Renal cortical epithelial cell (primary cell): ENCODE data around the gene SPACA7. TPM values are rescaled to one million over a fixed set of nuclear protein-coding genes. Genes with fewer than 3 reads are reported as not detected.

Experiments
- DNase-seq: peaks from one replicate; pipeline ENCODE4 v3.0.0-alpha.2; 2011; ENCODE audit warnings: low read depth
- total RNA-seq: library from RNA; depleted of rRNA; stranded (reverse); fragments of >200 nt; gene quantifications from 2 replicates; pipeline ENCODE4 v1.2.3, GENCODE V29; 2014

SPACA7 gene
- total RNA-seq, 1 donor from 2014 or later = not detected

DNA sequence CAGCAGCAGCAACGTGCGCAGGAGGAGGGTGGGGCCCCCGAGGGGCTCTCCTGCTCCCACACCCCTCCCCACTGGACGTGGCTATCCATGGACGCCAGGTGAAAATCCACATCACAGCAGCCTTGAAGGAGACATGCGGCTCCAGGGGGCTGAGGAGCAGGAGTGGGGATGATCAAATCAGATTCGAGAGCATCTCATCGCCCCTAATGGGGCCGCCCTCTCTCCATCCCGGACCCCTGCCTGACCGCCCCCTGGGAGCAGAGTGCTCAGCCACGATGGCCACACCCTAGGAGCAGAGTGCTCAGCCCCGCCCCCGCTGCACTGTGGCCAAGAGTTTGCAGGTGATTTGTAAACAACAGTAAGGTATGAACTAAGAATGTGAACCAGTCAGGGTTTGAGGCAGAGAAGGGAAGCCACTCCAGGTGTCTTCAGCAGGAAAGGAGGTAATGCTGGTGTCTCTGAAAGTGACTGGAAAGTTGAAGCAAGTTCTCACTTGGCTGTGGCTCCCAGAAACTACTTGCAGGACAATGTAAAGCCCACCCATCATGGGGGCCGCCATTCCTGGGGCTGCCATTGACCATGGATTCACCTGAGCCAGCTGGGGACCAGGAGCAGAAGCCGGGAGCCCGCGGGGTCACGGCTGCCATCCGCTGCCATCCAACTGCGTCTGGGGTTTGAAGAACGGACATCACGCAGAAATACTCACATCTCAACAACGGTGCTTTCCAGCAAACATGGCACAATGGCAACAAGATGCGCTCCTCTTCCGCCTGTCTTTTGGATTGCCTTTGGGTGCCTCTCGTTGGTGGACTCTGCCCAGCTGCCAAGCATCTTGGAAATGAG is 71.8 kb downstream of the SPACA7 start:
- no peak for DNase-seq

DNA sequence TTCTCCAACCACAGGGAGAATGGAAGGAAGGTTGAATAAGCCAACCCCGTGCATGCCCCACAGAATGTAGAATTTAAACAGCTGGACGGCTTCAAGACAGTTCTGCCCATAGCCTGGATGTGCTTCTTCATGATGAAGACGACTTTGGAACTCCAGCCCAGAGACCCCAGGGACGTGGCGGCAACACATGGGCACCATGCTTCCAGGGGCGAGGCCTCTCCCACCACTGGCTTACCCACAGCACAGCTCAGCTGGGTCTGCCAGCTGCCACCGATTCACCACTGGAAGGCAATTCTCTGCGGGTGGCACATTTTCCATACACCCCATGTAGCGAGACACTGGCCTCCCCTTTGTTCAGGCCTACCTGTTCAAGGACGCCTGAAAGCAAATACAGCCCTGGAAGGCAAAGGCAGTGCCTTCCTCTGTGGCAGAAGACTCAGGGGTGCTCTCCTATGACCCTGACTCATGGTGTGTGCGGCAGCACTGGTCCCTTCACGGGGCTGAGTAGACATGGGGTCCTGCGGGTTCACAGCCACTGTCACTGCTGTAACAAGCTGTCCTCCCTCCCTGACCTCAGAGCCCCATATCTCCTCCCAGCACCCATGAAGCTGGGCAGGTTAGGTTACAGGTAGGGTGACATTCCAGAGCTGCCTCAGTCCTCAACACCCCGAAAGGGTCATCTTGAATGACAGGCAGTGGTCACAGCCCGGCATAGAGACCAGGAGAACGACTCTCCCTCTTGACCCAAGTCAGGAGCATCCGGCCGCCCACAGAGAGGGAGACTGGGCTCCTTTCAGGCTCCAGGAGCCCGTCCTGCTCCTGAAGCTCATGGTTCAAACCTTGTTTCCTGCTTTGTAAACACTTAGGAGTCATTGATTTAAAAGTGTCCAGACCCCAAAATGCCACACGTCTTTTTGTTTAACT is 72.7 kb downstream of the SPACA7 start:
- DNase-seq = no peak

DNA sequence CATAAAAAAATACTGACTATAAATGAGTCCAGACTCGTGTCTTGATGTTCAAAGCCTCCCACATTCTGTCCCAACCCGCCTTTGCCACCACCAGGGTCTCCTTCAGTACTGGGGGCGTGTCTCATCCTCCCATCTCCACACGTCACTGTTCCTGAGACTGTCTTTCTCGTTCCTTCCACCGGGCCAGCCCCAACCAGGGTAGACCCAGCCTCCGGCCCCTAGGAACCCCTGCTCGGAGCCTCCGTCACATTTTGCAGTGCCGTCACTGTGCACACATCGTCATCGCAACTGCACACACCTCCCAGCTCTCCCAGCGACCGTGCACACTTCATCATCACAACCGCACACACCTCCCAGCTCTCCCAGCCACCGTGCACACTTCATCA is 73.4 kb downstream of the SPACA7 start:
- DNase-seq = no peak

DNA sequence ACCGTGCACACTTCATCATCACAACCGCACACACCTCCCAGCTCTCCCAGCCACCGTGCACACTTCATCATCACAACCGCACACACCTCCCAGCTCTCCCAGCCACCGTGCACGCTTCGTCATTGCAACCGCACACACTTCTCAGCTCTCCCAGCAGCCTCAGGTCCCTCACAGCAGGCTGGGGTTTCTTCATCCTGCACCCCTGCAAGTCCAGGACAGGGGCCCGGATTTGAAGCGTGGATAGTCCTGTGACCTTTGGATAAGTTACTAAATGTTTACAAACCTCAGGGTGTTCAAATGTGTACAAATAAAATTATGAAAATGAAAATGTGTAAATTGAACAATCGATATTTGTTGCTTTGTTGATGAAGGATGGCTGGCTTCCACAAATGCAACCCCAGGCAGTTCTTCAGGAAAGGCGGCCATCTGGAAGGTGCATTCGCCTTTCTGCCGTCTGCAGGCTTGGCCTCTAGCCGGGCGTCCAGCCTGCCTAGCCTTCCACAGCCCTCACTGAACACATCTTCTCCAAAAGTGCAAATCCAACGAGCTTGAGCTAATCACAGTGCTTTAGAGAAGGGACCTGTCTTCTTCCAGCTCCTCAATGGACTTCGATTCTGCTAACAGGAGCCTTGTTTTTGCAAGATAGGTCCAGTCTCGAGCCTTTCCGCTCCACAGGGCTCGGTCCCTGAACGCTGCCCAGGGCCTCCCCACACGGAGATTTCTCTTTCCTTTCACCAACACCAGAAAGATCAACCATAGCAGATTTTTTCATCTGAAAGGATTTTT is 74.2 kb downstream of the SPACA7 start:
- no peak for DNase-seq

DNA sequence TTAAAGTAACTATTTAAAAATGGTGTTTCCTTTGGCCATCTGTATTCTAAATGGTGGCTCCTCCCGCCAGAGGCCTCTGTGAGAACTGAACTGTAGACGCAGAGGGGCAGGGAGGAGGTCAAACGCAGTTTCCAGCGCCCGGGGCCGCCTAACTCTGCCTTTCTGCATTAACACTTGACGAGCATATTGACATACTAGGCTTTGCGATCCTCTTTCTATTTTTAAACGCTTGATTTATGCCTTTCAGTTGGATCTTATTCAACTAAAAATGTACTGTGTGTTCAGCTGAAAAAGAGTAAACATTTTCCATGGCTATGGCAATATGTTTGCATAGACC is 74.7 kb downstream of the SPACA7 start:
- DNase-seq = no peak

DNA sequence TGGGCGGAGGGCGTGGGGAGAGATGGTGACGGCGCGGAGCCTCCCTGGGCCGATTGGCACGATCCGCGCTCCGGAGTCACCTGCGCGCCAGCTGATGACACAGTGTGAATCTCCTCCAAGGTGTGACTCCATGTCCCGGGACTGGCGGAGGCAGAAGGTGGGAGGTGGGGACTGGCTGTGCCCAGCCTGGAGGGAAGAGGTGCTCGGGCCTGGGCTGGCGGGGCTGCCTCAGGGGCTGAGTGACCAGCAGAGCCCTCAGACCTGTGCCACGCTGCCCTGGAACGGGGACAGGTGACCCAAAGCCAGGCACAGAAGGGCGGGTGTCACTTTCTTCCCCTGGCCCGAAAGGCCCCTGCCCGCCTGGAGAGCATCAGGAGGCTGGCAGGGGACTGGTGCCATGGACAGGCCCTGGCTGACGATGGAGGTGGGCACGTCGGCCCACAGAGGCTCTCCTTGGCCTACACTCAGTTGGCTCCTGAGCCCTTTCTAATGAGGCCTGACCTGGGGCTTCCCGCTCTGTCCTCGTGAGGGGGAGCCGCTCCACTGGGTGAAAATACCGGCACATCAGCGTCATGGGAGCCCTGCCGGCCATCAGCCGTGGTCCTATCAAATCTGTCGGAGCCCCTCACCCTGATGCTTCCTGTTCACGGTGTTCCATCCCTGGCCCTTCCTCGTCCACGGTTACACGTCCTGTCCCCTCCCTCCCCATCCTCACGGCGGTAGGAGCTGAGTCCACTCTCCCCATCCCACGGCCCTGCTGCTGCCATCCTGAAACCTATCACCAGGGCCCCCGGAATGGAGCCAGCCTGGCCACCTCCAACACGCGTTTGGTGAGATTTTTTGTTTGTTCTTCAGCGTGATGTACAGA is 75.6 kb downstream of the SPACA7 start:
- DNase-seq = no peak

DNA sequence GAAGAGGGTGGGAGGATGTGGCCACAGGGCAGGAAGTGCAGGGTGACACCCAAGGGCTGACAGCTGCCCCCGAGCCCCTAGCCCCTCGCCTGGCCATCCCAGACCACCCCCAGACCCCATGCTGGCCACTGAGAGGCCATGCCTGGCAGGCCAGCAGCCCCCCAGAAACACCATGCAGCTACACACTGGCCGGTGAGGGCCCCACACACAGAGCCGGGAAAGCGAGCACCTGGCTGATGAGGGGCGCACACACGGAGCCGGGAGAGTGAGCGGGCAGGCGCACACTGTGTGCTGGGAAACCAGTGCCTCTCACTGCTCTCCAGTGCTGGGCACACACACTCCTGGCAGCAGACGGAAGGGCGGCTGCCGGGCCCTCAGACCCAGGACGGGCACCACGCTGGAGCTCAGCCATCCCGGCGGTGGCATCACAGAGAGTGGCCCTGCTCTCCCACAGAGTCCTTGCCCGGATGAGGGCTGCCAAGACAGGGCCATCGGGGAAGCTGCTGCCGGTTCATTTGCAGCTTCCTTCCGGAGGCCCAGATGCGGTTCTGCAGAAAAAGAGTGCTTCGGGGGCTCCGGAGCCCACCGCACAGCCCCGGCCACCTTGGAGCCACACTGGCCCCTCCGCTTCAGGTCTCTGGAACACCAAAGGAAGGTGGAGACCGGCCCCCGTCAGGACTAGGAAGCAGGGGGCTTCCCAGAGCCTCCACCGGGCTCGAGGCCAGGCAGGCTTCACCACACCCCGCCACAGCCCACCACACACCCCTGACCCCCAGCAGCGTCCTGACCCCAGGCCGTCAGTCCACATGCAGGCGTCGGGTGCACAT is 76.4 kb downstream of the SPACA7 start:
- no peak for DNase-seq

DNA sequence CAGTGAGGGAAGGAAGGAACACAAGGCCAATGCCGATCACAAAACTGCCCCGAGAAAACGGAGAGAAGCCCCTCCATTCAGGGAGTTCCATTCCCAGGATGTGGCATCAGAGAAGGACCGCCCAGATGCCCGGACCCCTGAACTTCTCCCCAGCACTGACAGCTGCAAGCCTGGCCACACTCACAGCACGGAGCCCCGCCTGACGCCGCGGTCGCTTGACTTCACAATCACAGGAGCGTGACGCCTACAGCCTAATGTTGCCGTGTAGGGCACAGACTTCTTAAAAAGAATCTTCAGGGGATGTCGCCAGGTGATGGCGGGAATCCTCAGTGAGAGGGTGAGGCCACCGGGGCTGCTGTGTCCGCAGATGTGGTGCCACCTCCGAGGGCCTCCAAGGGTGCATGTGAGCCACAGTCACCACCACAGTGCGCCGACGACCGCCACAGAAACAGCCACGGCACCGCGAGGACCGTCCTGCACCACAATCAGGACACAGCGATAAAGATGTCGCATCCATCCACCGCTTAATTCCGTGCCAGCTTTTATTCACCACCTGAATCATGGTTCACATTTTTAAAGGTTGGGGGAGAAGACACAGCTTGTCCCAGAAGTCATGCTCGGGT is 77.2 kb downstream of the SPACA7 start:
- DNase-seq = no peak

DNA sequence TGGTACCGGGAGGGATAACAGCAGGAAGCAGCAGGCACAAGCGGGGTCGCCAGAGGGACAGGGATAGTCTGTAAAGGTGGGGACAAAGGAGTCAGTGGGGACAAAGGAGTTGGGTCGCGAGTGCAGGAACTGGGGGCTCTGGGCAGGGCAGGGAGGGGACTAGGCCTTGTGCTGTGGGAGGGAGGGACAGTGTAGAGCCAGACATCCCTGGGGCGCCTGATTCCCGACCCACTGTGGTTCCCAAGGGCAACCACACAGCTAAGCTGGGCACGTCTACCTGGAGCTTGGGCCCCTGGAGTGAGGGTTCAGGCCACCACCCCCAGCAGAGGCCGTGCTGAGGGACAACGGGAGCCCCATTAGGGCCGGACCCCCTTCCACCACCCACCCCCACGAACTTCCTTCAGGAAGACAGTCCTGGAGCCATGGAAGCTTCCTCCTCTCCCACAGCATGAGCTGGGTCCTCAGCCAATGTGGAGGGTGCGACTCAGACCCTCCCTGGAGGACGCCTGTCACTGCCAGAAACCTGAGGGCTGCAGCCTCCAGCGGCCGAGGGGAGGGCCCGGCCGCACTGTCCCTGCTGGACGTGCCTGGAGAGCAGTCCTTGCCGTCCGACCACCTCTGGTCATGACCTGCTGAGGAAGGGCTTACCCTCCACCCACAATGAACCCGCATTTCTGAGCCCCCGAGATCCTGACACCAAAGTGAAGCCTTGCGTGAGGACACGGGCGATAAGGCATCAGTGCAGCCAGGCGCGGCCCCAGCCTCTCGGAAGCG is 77.9 kb downstream of the SPACA7 start:
- no peak for DNase-seq

DNA sequence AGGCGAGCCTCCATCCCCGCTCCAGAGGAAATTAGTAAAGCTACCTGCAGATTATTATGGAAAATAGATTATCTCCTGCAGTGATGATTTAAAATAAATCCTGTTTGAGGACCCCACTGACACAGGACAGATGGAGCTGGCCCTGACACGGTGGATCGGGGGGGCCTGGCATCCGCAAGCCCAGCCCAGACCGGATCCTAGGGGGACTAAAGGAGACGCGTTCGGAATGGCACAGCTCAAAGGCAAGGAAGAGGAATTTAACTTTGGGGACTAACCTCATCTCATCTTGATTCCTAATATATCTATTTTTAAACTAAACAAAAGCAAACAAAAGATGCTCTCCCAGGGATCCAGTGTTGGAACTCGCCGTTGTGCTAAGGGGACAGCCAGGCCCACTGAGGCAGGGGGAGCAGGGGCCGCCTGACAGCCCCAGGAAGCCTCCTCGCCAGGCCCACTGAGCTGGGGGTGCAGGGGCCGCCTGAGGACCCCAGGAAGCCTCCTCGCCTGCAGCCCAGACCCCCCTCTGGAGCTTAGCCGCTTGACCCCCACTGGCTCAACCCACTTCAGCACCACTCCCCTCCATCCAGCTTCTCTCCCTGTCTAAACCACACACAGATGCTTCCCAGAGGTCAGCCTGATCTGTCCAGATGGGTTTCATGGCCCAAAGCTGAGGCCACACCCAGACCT is 78.6 kb downstream of the SPACA7 start:
- no peak for DNase-seq

DNA sequence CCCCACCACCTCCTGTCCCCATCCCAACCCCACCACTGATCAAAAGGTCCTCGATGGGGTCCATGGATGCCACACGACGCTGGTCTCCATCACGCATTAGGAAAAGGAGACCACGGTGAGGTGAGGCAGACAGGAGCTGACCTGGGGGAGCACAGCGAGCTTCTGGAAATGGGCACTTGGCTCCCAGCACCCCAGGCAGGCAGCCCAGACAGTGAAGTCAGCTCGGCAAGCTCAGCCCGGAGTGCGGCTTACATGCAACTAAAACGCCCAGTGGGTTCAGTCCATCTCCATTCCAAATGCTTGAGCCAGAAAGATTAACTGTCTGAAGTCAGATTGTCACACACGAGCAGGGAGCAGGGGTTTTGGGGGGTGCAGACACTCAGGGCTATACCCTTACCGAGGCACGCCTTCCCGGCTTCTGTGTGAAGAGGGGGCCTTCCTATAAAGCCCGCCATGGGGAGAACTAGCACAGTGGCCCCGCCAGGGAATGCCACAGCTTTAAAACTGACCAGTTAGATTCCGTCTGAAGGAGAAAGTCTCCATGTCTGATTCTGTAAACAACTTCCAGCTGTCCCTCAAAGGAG is 79.4 kb downstream of the SPACA7 start:
- no peak for DNase-seq

DNA sequence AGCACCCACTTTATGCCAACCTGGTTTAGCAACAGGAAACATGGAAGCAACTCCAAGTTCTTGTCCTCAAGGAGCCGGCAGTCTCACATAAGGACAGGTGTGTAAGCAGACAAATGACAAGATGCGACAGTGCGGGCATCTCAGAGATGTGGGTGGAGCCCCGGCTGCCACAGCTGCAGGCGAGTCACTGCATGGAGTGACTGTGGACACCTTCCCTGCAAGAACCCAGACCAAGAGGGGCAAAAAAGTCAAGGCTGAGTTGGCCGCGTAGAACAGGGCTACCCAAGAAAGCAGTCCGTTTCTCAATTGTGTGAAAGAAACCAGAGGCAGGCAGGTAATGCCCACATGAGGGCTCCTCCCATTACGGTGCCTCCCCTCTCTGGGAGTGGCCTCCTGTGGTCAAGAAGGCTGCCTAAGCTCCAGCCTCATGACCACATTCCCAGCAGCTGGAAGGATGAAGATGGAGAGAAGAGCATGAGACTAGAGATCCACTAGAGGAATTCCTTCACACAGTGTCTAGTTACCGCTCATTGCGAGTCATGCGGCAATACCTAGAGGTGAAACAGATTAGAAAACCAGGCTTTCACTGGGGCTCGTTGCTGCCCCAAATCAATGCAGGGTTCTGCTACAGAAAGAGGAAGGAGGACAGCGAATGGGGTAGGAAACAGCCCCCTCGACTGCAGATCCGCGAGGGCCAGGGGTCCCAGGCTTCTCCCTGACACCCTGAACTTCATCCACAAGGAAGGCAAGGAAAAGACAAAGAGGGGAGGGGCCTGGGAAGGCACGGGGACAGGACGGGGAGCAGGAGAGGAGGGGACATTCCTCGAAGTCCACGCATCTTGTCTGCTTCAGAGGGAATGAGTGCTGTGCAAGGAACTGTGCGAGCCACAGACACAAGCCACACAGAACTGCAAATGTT is 80.2 kb downstream of the SPACA7 start:
- DNase-seq = no peak

DNA sequence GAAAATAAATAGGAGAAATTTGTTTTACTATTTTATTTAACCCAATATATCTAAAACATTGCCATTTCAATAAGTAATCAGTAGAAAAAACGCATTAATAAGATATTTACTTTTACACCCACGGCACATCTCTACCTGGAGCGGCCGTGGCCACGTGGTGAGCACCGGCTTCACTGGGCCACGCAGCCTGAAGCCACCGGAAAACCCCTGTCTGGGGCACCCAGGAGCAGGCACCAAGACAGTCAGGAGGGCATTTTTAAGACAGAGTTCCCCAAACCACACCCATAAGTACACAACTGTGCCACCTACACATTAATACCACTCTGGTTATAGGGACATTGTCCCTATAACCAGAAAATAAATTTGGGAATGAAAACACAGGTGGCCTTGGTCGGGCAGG is 80.9 kb downstream of the SPACA7 start:
- DNase-seq = no peak

DNA sequence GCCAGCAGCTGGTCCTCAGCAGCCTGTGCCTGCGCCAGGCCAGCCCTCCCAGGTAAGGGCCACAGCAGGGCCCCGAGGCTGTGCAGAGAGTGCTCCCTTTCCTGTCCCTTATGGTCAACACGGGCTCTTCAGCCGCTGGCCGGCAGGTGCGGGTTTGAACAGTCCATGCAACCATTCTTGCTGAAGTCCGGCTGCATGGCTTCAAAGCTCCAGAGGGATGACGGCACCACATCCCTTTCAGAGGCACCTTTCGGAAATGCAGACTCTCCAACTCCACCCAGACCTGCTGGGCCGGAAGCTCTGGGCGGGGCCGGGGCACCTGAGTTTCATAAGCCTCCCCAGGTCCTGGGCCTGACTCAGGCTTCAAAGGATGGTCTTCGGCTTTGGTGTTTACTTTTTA is 81.3 kb downstream of the SPACA7 start:
- no peak for DNase-seq

DNA sequence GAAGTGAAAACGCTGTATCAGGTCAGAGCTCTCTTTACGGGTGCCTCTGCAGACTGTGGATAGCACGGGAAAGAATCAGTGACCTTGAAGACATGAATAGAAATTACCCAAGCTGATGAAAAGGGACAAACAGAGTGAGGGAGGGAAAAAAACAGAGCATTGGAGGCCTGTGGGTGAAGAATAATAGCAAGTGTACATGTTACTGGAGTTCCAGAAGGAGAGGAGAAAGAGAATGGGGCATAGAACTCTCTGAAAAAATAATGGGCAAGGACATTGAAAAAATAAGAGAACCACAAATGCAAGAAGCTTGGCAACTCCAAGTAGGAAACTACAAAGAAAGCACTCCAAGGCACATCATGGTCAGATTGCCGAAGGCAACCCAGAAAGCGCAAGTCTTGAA is 86.3 kb downstream of the SPACA7 start:
- no peak for DNase-seq

DNA sequence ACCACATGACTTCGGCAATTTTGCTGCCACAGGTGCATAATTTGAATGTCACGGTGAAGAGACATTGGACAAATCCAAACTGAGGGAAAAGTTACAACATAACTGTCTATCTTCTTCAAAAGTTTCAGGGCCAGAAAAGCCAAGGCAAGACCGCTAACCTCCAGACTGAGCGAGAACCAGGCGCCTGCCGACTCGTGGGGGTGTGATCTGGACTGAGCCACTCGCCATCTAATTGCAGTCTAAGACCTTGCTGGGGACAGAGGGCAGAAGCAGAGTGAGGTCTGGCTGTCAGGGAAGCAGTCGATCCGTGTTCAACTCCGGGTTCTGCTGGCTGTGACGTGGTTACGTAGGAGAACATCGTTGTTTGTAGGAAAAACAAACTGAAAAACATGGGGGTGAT is 88.6 kb downstream of the SPACA7 start:
- no peak for DNase-seq
